DMS79 (cell line): ENCODE results near the gene KXD1.

Source experiments
- DNase-seq: peaks from one replicate; lab custom pipeline; 2025; lab: John Stamatoyannopoulos, UW

Gene KXD1

GRCh38 chr19:18603255-18603957, 45.7 kb downstream of the KXD1 start:
- DNase-seq, result no peak

GRCh38 chr19:18603958-18604819, 46.5 kb downstream of the KXD1 start:
- no peak for DNase-seq

- no peak for DNase-seq
Measured at GRCh38 chr19:18604820-18605159, 47.1 kb downstream of the KXD1 start.

GRCh38 chr19:18605196-18605545, 47.5 kb downstream of the KXD1 start:
- DNase-seq, result no peak

- DNase-seq, result no peak
Measured at GRCh38 chr19:18605546-18606280, 48.0 kb downstream of the KXD1 start.

GRCh38 chr19:18606281-18607225, 48.9 kb downstream of the KXD1 start, which contains the start of gene CRLF1:
Gene CRLF1 (minus strand): TSS chr19:18606799. CDS start chr19:18606656, 143 bp downstream.
- no peak for DNase-seq

GRCh38 chr19:18607226-18608101, 49.8 kb downstream of the KXD1 start:
- no peak for DNase-seq

- no peak for DNase-seq
Measured at GRCh38 chr19:18608102-18608804, 50.6 kb downstream of the KXD1 start.

GRCh38 chr19:18608805-18609716, 51.4 kb downstream of the KXD1 start:
- DNase-seq, result no peak

- no peak for DNase-seq
Measured at GRCh38 chr19:18609717-18610051, 52.0 kb downstream of the KXD1 start.

- DNase-seq, result no peak
Measured at GRCh38 chr19:18610245-18610555, 52.5 kb downstream of the KXD1 start.

GRCh38 chr19:18610556-18611326, 53.1 kb downstream of the KXD1 start:
- no peak for DNase-seq

- DNase-seq, result no peak
Measured at GRCh38 chr19:18611327-18612050, 53.8 kb downstream of the KXD1 start.

- DNase-seq, result no peak
Measured at GRCh38 chr19:18612051-18612771, 54.5 kb downstream of the KXD1 start.

GRCh38 chr19:18612772-18613588, 55.3 kb downstream of the KXD1 start, which contains the start of gene TMEM59L:
Gene TMEM59L (plus strand): TSS chr19:18612870. CDS start chr19:18612959, 89 bp downstream.
- DNase-seq, result no peak
